ENCODE measurements around the gene CSTPP1. TPM values are rescaled to one million over a fixed set of nuclear protein-coding genes. Genes with fewer than 3 reads are reported as not detected.
"Not testable (repeated sequence)": the region's sequence is repeated elsewhere in the genome, so short reads cannot be mapped to it uniquely, and the experiment has no call there.

The CSTPP1 gene
- polyA plus RNA-seq, 1 donor from 2014 or later, result 46.4 TPM

GRCh38 chr11:46918788-46919513, 17.6 kb upstream of the CSTPP1 start:
- no peak overlapping the region for H2AFZ ChIP-seq (ENCODE audit: low read depth, low read length)
- H3K79me2 ChIP-seq (replicated peaks; ENCODE audit: insufficient read depth, low read length), result no peaks in the 10 kb centered on the region
- H4K20me1 ChIP-seq (ENCODE audit: insufficient read depth), result no peaks in the 10 kb centered on the region
- no peak overlapping the region for H3K27ac ChIP-seq (ENCODE audit: low read length)
- H3K4me2 ChIP-seq (ENCODE audit: low read length), result no peak overlapping the region
- no peaks in the 10 kb centered on the region for H3K36me3 ChIP-seq (ENCODE audit: insufficient read depth, low read length)
- H3K9me3 ChIP-seq (ENCODE audit: low read length), result no peaks in the 10 kb centered on the region
- H3K9me2 ChIP-seq (ENCODE audit: insufficient read depth, low read length), result no peaks in the 10 kb centered on the region
- H3F3A ChIP-seq (ENCODE audit: insufficient read depth, low read length, poor library complexity, severe bottlenecking), result no peaks in the 10 kb centered on the region
- peaks cover 37% of the 10 kb centered on the region for H3K27me3 ChIP-seq (ENCODE audit: insufficient read depth, low read depth, low read length)
- TF ChIP-seq EZH2 (IDR thresholded peaks at IDR 0.05; ENCODE audit: borderline replicate concordance, insufficient read depth, low read length, poor library complexity, severe bottlenecking) (no peak), TAF1 (IDR thresholded peaks at IDR 0.05; ENCODE audit: low read depth) (no peak), RAD21 (conservative IDR thresholded peaks at IDR 0.05) (no peak), POLR2AphosphoS5 (IDR thresholded peaks at IDR 0.05) (no peak), MXI1 (conservative IDR thresholded peaks at IDR 0.05; ENCODE audit: poor library complexity, severe bottlenecking) (no peak), SMC3 (conservative IDR thresholded peaks at IDR 0.05; ENCODE audit: poor library complexity) (no peak), EP300 (conservative IDR thresholded peaks at IDR 0.05; ENCODE audit: poor library complexity, severe bottlenecking) (no peak)
- TF ChIP-seq, protein P1, sequence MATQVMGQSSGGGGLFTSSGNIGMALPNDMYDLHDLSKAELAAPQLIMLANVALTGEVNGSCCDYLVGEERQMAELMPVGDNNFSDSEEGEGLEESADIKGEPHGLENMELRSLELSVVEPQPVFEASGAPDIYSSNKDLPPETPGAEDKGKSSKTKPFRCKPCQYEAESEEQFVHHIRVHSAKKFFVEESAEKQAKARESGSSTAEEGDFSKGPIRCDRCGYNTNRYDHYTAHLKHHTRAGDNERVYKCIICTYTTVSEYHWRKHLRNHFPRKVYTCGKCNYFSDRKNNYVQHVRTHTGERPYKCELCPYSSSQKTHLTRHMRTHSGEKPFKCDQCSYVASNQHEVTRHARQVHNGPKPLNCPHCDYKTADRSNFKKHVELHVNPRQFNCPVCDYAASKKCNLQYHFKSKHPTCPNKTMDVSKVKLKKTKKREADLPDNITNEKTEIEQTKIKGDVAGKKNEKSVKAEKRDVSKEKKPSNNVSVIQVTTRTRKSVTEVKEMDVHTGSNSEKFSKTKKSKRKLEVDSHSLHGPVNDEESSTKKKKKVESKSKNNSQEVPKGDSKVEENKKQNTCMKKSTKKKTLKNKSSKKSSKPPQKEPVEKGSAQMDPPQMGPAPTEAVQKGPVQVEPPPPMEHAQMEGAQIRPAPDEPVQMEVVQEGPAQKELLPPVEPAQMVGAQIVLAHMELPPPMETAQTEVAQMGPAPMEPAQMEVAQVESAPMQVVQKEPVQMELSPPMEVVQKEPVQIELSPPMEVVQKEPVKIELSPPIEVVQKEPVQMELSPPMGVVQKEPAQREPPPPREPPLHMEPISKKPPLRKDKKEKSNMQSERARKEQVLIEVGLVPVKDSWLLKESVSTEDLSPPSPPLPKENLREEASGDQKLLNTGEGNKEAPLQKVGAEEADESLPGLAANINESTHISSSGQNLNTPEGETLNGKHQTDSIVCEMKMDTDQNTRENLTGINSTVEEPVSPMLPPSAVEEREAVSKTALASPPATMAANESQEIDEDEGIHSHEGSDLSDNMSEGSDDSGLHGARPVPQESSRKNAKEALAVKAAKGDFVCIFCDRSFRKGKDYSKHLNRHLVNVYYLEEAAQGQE (IDR thresholded peaks at IDR 0.05; ENCODE audit: borderline replicate concordance), result no peak
- TF ChIP-seq, protein P2, sequence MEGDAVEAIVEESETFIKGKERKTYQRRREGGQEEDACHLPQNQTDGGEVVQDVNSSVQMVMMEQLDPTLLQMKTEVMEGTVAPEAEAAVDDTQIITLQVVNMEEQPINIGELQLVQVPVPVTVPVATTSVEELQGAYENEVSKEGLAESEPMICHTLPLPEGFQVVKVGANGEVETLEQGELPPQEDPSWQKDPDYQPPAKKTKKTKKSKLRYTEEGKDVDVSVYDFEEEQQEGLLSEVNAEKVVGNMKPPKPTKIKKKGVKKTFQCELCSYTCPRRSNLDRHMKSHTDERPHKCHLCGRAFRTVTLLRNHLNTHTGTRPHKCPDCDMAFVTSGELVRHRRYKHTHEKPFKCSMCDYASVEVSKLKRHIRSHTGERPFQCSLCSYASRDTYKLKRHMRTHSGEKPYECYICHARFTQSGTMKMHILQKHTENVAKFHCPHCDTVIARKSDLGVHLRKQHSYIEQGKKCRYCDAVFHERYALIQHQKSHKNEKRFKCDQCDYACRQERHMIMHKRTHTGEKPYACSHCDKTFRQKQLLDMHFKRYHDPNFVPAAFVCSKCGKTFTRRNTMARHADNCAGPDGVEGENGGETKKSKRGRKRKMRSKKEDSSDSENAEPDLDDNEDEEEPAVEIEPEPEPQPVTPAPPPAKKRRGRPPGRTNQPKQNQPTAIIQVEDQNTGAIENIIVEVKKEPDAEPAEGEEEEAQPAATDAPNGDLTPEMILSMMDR (IDR thresholded peaks at IDR 0.05; ENCODE audit: poor library complexity, severe bottlenecking), result no peak
- no peak overlapping the region for H3K9ac ChIP-seq (ENCODE audit: low read length)
- no peak overlapping the region for H3K4me3 ChIP-seq (ENCODE audit: low read length)

DNA sequence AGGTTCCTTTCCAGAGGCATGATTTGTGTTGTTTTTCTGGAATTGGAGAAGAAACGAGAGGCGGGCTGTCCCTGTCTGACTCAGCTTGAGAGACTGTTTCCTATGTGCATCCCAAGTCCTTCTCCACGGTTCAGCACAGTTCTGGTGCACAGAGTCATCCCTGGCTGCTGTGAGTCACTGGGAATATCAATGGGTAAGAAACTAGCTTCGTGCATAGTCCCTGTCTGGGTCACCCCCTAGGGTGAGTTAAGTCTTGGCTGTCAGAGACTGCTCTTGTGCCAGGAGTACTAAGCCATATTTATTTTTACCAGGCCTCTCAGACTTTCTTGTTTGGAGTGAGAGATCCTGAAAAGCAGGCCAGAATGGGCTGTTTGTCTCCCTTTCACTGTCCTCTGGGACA, 15.8 kb upstream of the CSTPP1 start:
- Histone ChIP-seq H3K4me3 (ENCODE audit: low read length) (no peak overlapping the region), H3K27me3 (ENCODE audit: insufficient read depth, low read depth, low read length) (peaks cover 35% of the 10 kb centered on the region), H2AFZ (ENCODE audit: low read depth, low read length) (no peak overlapping the region), H3K79me2 (replicated peaks; ENCODE audit: insufficient read depth, low read length) (no peaks in the 10 kb centered on the region), H3K9ac (ENCODE audit: low read length) (no peak overlapping the region), H3K4me2 (ENCODE audit: low read length) (no peak overlapping the region), H3K9me3 (ENCODE audit: low read length) (no peaks in the 10 kb centered on the region), H3K36me3 (ENCODE audit: insufficient read depth, low read length) (no peaks in the 10 kb centered on the region), H3F3A (ENCODE audit: insufficient read depth, low read length, poor library complexity, severe bottlenecking) (no peaks in the 10 kb centered on the region), H3K27ac (ENCODE audit: low read length) (no peak overlapping the region), H4K20me1 (ENCODE audit: insufficient read depth) (no peaks in the 10 kb centered on the region), H3K9me2 (ENCODE audit: insufficient read depth, low read length) (no peaks in the 10 kb centered on the region)
- TF ChIP-seq TAF1 (IDR thresholded peaks at IDR 0.05; ENCODE audit: low read depth) (no peak), MXI1 (conservative IDR thresholded peaks at IDR 0.05; ENCODE audit: poor library complexity, severe bottlenecking) (no peak), EZH2 (IDR thresholded peaks at IDR 0.05; ENCODE audit: borderline replicate concordance, insufficient read depth, low read length, poor library complexity, severe bottlenecking) (no peak), EP300 (conservative IDR thresholded peaks at IDR 0.05; ENCODE audit: poor library complexity, severe bottlenecking) (no peak), SMC3 (conservative IDR thresholded peaks at IDR 0.05; ENCODE audit: poor library complexity) (no peak), POLR2AphosphoS5 (IDR thresholded peaks at IDR 0.05) (no peak), RAD21 (conservative IDR thresholded peaks at IDR 0.05) (no peak)
- TF ChIP-seq, protein P2 (IDR thresholded peaks at IDR 0.05; ENCODE audit: poor library complexity, severe bottlenecking), result no peak
- TF ChIP-seq, protein P1 (IDR thresholded peaks at IDR 0.05; ENCODE audit: borderline replicate concordance), result no peak

GRCh38 chr11:46927928-46928327, 8.6 kb upstream of the CSTPP1 start:
- not testable (repeated sequence) for H3K27ac ChIP-seq (ENCODE audit: low read length); H3F3A ChIP-seq (ENCODE audit: insufficient read depth, low read length, poor library complexity, severe bottlenecking); H3K36me3 ChIP-seq (ENCODE audit: insufficient read depth, low read length); H4K20me1 ChIP-seq (ENCODE audit: insufficient read depth); H3K9ac ChIP-seq (ENCODE audit: low read length); H3K9me3 ChIP-seq (ENCODE audit: low read length); H3K27me3 ChIP-seq (ENCODE audit: insufficient read depth, low read depth, low read length); H3K79me2 ChIP-seq (replicated peaks; ENCODE audit: insufficient read depth, low read length); H3K4me3 ChIP-seq (ENCODE audit: low read length); H3K9me2 ChIP-seq (ENCODE audit: insufficient read depth, low read length); H3K4me2 ChIP-seq (ENCODE audit: low read length); H2AFZ ChIP-seq (ENCODE audit: low read depth, low read length)
